Measurements from ENCODE around the gene DPPA4. TPM values are rescaled to one million over a fixed set of nuclear protein-coding genes. Genes with fewer than 3 reads are reported as not detected.

Gene DPPA4
- total RNA-seq, 2 donors from 2014 or later = 132 to 284 TPM

DNA sequence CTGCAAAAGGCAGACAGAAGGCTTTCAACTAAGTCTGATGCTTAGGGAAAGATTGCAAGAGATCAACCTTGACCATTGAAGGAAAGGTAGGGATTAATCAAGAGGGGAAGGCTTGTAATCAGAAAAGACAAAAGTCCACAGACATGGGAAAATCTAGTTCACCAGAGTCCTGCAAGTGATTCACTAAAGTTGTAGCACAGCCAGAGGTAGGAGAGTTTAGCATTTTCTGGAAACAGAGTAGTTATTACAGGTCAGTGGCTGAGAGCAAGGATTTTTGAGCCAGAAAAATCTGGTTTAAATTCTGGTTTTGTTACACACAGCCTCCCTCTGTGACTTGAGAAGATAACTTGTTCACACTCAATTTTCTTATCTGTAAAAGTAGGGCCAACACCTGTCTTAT lies 35.3 kb upstream of the DPPA4 start:
- no peak for DNase-seq
- no peak overlapping the region for H3K27ac ChIP-seq (ENCODE audit: low read depth, low read length)
- H3K4me1 ChIP-seq (ENCODE audit: control insufficient read depth, insufficient read depth, low read length) = peaks cover 6% of the 10 kb centered on the region
- peak overlapping the region; percentile 1 for H3K9ac ChIP-seq (ENCODE audit: extremely low read depth, low read length, poor library complexity, severe bottlenecking)
- no peaks in the 10 kb centered on the region for H3K36me3 ChIP-seq (ENCODE audit: control insufficient read depth, insufficient read depth, low read length)
- H3K36me3 Mint-ChIP-seq (ENCODE audit: low read depth) = no peaks in the 10 kb centered on the region
- TF ChIP-seq, protein P1, sequence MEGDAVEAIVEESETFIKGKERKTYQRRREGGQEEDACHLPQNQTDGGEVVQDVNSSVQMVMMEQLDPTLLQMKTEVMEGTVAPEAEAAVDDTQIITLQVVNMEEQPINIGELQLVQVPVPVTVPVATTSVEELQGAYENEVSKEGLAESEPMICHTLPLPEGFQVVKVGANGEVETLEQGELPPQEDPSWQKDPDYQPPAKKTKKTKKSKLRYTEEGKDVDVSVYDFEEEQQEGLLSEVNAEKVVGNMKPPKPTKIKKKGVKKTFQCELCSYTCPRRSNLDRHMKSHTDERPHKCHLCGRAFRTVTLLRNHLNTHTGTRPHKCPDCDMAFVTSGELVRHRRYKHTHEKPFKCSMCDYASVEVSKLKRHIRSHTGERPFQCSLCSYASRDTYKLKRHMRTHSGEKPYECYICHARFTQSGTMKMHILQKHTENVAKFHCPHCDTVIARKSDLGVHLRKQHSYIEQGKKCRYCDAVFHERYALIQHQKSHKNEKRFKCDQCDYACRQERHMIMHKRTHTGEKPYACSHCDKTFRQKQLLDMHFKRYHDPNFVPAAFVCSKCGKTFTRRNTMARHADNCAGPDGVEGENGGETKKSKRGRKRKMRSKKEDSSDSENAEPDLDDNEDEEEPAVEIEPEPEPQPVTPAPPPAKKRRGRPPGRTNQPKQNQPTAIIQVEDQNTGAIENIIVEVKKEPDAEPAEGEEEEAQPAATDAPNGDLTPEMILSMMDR (conservative IDR thresholded peaks at IDR 0.05) = no peak
- H3K4me3 ChIP-seq (ENCODE audit: low read length) = peak overlapping the region; percentile 69
- no peak overlapping the region for H3K4me3 Mint-ChIP-seq
- H3K27ac Mint-ChIP-seq = no peak overlapping the region
- H3K4me1 Mint-ChIP-seq = peaks cover 6% of the 10 kb centered on the region
- H3K9me3 ChIP-seq (ENCODE audit: control insufficient read depth, low read length) = no peaks in the 10 kb centered on the region
- H3K27me3 ChIP-seq (ENCODE audit: control insufficient read depth, insufficient read depth, low read length, poor library complexity, severe bottlenecking) = no peaks in the 10 kb centered on the region
- peaks cover 4% of the 10 kb centered on the region for H3K27me3 Mint-ChIP-seq (ENCODE audit: insufficient read depth)
- no peaks in the 10 kb centered on the region for H3K9me3 Mint-ChIP-seq

DNA sequence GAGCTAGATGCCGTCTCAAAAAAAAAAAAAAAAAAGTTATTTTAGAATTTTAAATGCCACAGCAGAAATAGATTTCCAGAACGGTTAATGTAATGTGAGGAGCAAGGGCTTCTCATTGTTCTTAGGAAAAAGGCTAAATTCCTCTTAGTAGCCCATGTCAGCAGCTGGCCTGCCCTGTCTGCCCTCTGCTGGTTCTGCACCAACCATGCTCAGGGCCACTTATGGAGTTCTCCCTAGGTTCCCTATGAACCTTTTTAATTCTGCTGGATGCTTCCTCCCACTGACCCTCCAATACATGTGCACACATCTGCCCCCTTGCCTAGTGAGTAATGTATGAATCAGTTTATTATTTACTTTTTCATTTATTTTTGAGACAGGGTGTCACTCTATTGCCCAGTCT lies 32.2 kb upstream of the DPPA4 start:
- no peaks in the 10 kb centered on the region for H3K9me3 Mint-ChIP-seq
- Histone ChIP-seq H3K4me3 (ENCODE audit: low read length) (no peak overlapping the region), H3K27me3 (ENCODE audit: control insufficient read depth, insufficient read depth, low read length, poor library complexity, severe bottlenecking) (no peaks in the 10 kb centered on the region), H3K4me1 (ENCODE audit: control insufficient read depth, insufficient read depth, low read length) (peaks cover 6% of the 10 kb centered on the region), H3K27ac (ENCODE audit: low read depth, low read length) (no peak overlapping the region), H3K9me3 (ENCODE audit: control insufficient read depth, low read length) (no peaks in the 10 kb centered on the region), H3K36me3 (ENCODE audit: control insufficient read depth, insufficient read depth, low read length) (no peaks in the 10 kb centered on the region), H3K9ac (ENCODE audit: extremely low read depth, low read length, poor library complexity, severe bottlenecking) (no peak overlapping the region)
- TF ChIP-seq, protein P1 (conservative IDR thresholded peaks at IDR 0.05) = peak; percentile 83
- peaks cover 4% of the 10 kb centered on the region for H3K27me3 Mint-ChIP-seq (ENCODE audit: insufficient read depth)
- DNase-seq = peak; percentile 78
- peaks cover 6% of the 10 kb centered on the region for H3K4me1 Mint-ChIP-seq
- no peak overlapping the region for H3K27ac Mint-ChIP-seq
- 74% methylated on average over 2 of the region's 2 CpGs; no CpG with 5 or more reads in 1 of the 2 experiments for WGBS, 2 experiments (ENCODE audit: insufficient coverage in 1 of 2, insufficient read length in 1 of 2)
- H3K36me3 Mint-ChIP-seq (ENCODE audit: low read depth) = no peaks in the 10 kb centered on the region
- no peak overlapping the region for H3K4me3 Mint-ChIP-seq

DNA sequence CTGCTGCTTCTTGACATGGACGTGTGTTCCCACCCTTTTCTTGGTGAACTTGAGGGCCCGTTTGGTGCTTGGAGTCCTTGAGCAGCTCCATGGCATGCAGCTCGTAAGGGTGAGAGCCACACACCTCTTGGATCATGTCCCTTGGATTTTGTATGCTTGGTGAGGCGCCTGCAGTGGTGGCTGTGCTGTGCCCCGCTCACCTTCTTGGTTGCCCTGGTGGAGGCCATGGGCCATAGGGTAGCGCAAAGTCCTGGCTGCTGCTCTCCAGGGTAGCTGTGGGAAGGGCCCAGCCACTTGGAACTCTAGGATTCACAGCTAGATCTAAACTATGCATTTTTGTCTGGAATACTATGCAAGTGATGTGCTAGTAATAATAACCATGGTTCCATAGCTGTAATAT lies 26.7 kb upstream of the DPPA4 start:
- Histone ChIP-seq H3K4me3 (ENCODE audit: low read length) (no peak overlapping the region), H3K27ac (ENCODE audit: low read depth, low read length) (no peak overlapping the region), H3K27me3 (ENCODE audit: control insufficient read depth, insufficient read depth, low read length, poor library complexity, severe bottlenecking) (no peaks in the 10 kb centered on the region), H3K4me1 (ENCODE audit: control insufficient read depth, insufficient read depth, low read length) (no peaks in the 10 kb centered on the region), H3K9ac (ENCODE audit: extremely low read depth, low read length, poor library complexity, severe bottlenecking) (no peak overlapping the region), H3K36me3 (ENCODE audit: control insufficient read depth, insufficient read depth, low read length) (no peaks in the 10 kb centered on the region), H3K9me3 (ENCODE audit: control insufficient read depth, low read length) (no peaks in the 10 kb centered on the region)
- TF ChIP-seq, protein P1 (conservative IDR thresholded peaks at IDR 0.05) = no peak
- Mint-ChIP-seq H3K27ac (no peak overlapping the region), H3K27me3 (ENCODE audit: insufficient read depth) (no peaks in the 10 kb centered on the region), H3K9me3 (no peaks in the 10 kb centered on the region), H3K36me3 (ENCODE audit: low read depth) (no peaks in the 10 kb centered on the region), H3K4me3 (no peak overlapping the region), H3K4me1 (no peaks in the 10 kb centered on the region)
- 93 to 100% methylated on average over 1 to 6 of the region's 6 CpGs for WGBS, 2 experiments (ENCODE audit: insufficient coverage in 1 of 2, insufficient read length in 1 of 2)
- DNase-seq = no peak

Measured in endodermal cell (in vitro differentiated cells).